GDM1 (cell line): ENCODE data around the gene APLP1.
"Not testable (repeated sequence)": the region's sequence is repeated elsewhere in the genome, so short reads cannot be mapped to it uniquely, and the experiment has no call there.

Source experiments
- DNase-seq: peaks from one replicate; lab custom pipeline; 2025; lab: John Stamatoyannopoulos, UW

The APLP1 gene

DNA sequence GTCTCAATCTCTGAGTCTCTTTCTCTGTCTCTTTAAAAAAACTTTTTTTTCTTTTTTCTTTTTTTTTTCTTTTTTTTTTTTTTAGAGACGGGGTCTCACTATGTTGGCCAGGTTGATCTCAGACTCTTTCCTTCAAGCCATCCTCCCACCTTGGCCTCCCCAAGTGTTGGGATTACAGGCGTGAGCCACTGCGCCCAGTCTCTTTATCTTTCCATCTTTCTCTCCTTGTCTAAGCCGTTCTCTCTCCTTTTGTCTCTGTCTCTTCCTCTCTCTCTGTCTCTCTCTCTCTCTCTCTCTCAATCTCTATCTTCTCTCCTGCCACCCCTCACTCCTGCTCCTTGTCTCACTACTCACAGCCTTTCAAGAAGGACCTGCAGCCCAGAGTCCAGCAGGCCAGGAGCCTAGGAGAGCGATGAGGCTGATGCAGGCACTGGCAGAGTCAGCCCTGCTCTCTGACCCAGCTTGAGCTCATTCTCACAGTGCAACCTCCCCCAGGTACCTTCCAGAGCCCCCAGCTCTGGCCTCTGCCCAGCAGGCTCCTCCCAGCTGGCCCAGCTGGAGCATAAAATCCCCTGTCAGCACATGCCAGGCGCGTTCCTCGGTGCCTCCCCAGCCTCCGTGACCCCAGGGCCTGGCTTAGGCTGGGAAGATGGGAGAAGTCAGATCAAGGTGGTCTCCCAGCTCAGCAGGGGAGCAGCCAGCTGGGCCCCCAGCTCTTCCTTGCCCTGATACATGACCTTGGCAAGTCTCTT is 16.2 kb upstream of the APLP1 start, which contains the start of gene NPHS1:
NPHS1 (minus strand) TSS at position 476 of the 752 bp plus-strand sequence. CDS start 667 bp downstream, outside the sequence.
- DNase-seq = no peak

GRCh38 chr19:35853038-35853756 is 15.2 kb upstream of the APLP1 start:
- no peak for DNase-seq

DNA sequence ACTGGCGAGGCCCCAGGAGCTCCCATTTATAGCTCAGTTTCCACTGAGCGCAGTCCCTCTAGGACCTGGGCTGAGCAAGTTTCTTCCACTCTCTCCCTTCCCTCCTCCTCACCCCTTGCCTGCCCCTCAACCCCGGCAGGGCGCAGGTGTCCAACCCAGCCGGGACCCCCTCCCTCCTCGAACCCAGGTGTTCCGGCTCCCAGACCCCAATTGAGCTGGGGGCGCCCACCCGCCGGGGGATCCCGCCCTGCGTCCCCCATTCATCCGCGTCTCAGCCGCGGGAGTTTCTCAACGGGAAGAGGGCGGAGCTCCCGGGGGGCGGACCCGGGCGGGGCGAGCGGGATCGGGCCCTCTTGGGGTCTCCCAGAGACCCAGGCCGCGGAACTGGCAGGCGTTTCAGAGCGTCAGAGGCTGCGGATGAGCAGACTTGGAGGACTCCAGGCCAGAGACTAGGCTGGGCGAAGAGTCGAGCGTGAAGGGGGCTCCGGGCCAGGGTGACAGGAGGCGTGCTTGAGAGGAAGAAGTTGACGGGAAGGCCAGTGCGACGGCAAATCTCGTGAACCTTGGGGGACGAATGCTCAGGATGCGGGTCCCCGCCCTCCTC is 11.7 kb upstream of the APLP1 start, which contains the start of gene KIRREL2:
KIRREL2 (plus strand) TSS at position 366 of the 604 bp plus-strand sequence; CDS start at position 575, 209 bp downstream.
- no peak for DNase-seq

DNA sequence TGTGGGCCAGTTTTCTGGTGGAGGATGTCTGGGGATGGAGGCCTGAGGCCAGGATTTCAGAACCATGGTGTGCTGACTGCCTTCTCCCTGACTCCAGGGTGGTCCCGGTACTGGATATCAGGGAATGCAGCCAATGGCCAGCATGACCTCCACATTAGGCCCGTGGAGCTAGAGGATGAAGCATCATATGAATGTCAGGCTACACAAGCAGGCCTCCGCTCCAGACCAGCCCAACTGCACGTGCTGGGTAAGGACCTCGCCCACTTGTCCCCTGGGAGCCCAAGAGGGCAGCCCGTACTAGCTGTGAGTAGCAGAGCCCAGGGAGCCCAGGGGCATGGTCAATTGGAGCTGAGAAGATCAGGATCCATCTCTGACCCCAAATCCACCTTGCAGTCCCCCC is 10.1 kb upstream of the APLP1 start:
- DNase-seq = no peak

- DNase-seq = no peak
These were observed 9.0 kb upstream of the APLP1 start for GRCh38 chr19:35859414-35859813.

DNA sequence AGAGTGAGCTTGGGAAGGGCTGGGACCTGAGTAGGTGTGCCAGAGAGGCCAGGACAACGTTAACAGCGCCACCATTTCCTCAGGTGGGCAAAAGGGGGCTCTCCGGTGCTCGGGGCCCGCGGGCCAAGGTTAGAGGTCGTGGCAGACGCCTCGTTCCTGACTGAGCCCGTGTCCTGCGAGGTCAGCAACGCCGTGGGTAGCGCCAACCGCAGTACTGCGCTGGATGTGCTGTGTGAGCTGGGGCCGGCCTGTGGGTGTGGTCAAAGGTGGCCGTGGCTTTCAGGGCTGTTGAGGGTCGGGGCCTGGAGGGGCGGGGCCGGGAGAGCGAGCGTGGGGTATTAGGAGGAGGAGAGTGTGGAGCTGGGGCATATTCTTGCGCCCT is 7.9 kb upstream of the APLP1 start:
- no peak for DNase-seq

DNA sequence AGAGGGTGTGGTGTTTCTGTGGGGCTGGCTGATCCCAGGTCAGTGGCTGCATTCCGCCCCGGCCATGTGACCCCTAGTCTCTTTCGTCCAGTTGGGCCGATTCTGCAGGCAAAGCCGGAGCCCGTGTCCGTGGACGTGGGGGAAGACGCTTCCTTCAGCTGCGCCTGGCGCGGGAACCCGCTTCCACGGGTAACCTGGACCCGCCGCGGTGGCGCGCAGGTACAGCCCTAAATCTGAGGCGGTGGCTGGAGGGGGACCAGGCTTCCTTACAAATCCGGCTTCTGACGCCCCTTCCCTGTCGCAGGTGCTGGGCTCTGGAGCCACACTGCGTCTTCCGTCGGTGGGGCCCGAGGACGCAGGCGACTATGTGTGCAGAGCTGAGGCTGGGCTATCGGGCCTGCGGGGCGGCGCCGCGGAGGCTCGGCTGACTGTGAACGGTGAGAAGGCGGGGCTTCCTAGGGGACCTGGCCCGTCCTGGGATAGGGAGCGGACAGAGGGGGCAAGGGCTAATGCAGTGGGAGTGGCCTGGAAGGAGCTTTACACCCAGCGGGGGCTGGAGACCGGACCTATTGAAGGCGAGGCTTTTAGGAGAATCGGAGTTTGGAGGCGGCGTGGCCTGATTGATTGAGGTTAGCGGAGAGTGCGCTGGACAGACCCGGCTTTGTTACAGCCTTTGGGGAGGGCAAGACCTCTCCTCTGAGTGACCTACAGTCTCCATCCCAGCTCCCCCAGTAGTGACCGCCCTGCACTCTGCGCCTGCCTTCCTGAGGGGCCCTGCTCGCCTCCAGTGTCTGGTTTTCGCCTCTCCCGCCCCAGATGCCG is 7.3 kb upstream of the APLP1 start:
- no peak for DNase-seq

DNA sequence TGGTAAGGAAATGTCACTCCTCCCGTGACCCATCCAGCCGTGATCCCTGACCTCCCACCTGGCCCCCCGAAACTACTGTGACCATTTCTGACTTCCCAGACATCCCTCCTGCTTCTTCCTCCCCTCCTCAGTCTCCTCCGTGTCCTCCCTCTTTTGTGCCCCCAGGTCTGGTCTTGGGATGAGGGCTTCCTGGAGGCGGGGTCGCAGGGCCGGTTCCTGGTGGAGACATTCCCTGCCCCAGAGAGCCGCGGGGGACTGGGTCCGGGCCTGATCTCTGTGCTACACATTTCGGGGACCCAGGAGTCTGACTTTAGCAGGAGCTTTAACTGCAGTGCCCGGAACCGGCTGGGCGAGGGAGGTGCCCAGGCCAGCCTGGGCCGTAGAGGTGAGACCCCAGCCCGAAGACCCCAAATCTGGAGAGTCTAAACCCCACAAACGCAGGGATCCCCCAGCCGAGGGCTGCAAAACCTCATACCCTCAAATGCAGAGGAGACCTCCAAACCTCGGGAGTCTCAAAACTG is 6.7 kb upstream of the APLP1 start:
- no peak for DNase-seq

- no peak for DNase-seq
These were observed 5.8 kb upstream of the APLP1 start for GRCh38 chr19:35862528-35862927.

GRCh38 chr19:35863018-35863417 is 5.4 kb upstream of the APLP1 start:
- no peak for DNase-seq

GRCh38 chr19:35868823-35869326 is 501 bp downstream of the APLP1 start:
- no peak for DNase-seq

DNA sequence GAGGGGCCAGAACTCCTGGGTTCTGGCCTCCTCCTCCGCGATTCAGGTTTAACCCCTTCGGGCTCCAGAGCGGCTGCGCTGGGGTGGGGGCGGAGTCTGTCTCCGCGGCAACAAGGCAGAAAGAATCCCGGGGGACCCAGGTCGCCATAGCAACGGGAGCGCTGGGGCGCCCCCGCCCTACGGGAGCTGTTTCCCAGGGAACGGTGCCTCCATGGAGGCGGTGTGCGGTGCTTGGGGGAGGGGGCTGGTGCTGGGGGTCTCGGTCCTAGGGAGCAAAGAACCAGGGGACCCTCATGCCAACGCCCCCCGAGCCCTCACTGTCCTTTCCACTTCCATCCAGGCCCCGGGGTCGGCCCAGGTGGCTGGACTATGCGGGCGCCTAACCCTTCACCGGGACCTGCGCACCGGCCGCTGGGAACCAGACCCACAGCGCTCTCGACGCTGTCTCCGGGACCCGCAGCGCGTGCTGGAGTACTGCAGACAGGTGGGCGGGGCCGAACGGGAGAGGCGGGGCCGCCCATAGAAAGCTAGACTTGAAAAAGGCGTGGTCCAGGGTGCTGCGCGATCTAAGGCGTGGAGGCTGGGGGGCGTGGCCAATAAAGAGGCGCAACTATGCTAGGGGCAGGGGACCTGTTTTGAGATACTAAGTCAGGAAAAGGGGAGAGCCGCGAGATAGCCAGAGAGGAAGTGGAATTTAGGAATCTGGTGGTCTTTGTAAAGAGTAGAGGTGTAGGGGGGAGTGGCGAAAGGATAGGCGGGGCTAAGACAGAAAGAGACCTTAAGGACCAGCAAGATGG is 1.2 kb downstream of the APLP1 start:
- DNase-seq = peak; percentile 75

GRCh38 chr19:35870124-35870736 is 1.9 kb downstream of the APLP1 start:
- not testable (repeated sequence) for DNase-seq

GRCh38 chr19:35870798-35871197 is 2.4 kb downstream of the APLP1 start:
- no peak for DNase-seq

GRCh38 chr19:35871611-35872010 is 3.2 kb downstream of the APLP1 start:
- no peak for DNase-seq

GRCh38 chr19:35872180-35872579 is 3.8 kb downstream of the APLP1 start:
- no peak for DNase-seq

- DNase-seq = no peak
These were observed 6.1 kb downstream of the APLP1 start for GRCh38 chr19:35874392-35874930.

- DNase-seq = no peak
These were observed 10.7 kb downstream of the APLP1 start for GRCh38 chr19:35879068-35879467.

- peak; percentile 69 for DNase-seq
These were observed 11.5 kb downstream of the APLP1 start for GRCh38 chr19:35879770-35880317.
